ENCODE data around the gene MYO1A.
"Not testable (repeated sequence)": the region's sequence is repeated elsewhere in the genome, so short reads cannot be mapped to it uniquely, and the experiment has no call there.

Gene MYO1A

GRCh38 chr12:56982578-56983236, 67.2 kb downstream of the MYO1A start:
- H3K36me3 ChIP-seq (replicated peaks); H3K4me1 ChIP-seq; H3K4me3 ChIP-seq; H3K27me3 ChIP-seq (ENCODE audit: low read depth); in situ Hi-C loops (cut with MboI; ENCODE audit: low sequenced_read_pairs); H3K9me3 ChIP-seq; DNase-seq (ENCODE audit: low spot score in 2 of 2): not testable (repeated sequence)

GRCh38 chr12:56980941-56981530, 68.9 kb downstream of the MYO1A start:
- in situ Hi-C loops (cut with MboI; ENCODE audit: low sequenced_read_pairs): no loop called here
- Histone ChIP-seq H3K4me3 (no peak overlapping the region), H3K9me3 (no peaks in the 10 kb centered on the region), H3K36me3 (replicated peaks) (no peaks in the 10 kb centered on the region), H3K27me3 (ENCODE audit: low read depth) (peaks cover 3% of the 10 kb centered on the region), H3K4me1 (peaks cover 3% of the 10 kb centered on the region; the same call in 1 of the 2 replicates)
- no peak for DNase-seq (ENCODE audit: low spot score in 2 of 2)

DNA sequence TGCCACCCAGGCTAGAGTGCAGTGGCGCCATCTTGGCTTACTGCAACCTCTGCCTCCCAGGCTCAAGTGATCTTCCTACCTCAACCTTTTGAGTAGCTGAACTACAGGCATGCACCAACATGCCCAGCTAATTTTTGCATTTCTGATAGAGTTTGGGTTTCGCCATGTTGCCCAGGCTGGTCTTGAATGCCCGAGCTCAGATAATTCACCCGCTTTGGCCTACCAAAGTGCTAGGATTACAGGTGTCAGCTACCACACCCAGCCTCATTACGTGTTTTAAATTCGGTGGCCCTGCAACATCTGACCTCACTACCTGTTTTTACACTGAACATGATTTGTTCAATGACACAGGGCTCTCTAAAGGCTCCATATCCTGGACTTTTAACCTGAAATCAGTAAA, 69.7 kb downstream of the MYO1A start:
- no peaks in the 10 kb centered on the region for H3K36me3 ChIP-seq (replicated peaks)
- peaks cover 5% of the 10 kb centered on the region; the same call in 1 of the 2 replicates for H3K4me1 ChIP-seq
- peaks cover 4% of the 10 kb centered on the region; the same call in 1 of the 2 replicates for H3K27me3 ChIP-seq (ENCODE audit: low read depth)
- no peak for DNase-seq (ENCODE audit: low spot score in 2 of 2)
- in situ Hi-C loops (cut with MboI; ENCODE audit: low sequenced_read_pairs): no loop called here
- H3K9me3 ChIP-seq: no peaks in the 10 kb centered on the region
- no peak overlapping the region for H3K4me3 ChIP-seq

- no peak for DNase-seq (ENCODE audit: low spot score in 2 of 2)
- no peaks in the 10 kb centered on the region for H3K36me3 ChIP-seq (replicated peaks)
- in situ Hi-C loops (cut with MboI; ENCODE audit: low sequenced_read_pairs): no loop called here
These were observed 70.3 kb downstream of the MYO1A start for GRCh38 chr12:56979628-56980027.

More at GRCh38 chr12:56979628-56980027, 70.3 kb downstream of the MYO1A start:
- Histone ChIP-seq H3K27me3 (ENCODE audit: low read depth) (peaks cover 4% of the 10 kb centered on the region; the same call in 1 of the 2 replicates), H3K9me3 (no peaks in the 10 kb centered on the region), H3K4me1 (peaks cover 5% of the 10 kb centered on the region; the same call in 1 of the 2 replicates), H3K4me3 (no peak overlapping the region)

Measured in HAP-1 (cell line).